ENCODE data around the gene MACF1. TPM values are rescaled to one million over a fixed set of nuclear protein-coding genes. Genes with fewer than 3 reads are reported as not detected.

MACF1 gene
- total RNA-seq, 1 experiment from 2014 or later = 189 TPM

DNA sequence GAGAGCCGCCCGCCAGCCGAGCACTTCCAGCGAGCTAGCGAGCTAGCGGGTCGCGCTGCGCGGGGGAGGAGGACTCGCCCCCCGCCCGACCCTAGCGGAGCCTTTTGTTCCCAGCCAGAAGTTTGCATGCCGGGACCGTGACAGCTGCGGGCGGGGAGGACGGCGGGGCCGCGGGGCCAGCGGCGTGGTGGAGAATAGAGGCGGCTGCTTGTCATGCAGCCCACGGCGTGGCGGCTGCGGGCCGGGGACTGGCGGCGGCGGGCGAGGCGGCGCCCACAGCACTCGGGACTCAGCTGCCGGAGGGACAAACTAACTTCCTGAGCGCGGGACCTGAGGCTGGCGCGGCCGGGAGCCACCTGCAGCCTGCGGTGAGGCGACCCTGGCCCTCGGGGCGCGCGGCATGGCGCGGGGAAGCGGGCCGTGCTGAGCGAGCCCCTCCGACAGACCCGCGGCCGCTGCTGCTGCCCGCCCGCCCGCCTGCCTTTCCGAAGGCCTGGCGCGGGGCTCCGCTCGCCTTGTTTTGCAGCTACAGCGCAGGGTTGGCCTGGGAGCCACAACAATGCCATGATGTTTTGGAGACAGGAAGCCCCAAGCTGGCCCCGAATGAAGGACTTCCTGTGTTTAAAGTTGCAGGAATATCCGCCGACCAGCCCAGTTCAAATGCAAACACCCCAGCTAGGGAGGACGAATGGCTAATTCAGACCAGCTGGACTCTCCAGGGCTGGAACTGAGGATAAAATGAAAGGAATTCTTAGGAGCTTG, 204.7 kb downstream of the MACF1 start:
- Histone ChIP-seq H3K4me2 (peak overlapping the region; percentile 99), H3K9me3 (ENCODE audit: insufficient read depth, low read depth) (no peaks in the 10 kb centered on the region), H3K36me3 (ENCODE audit: low read depth) (peaks cover 7% of the 10 kb centered on the region; the same call in 1 of the 2 replicates), H3K27me3 (ENCODE audit: insufficient read depth, low read depth) (no peaks in the 10 kb centered on the region), H3K4me1 (replicated peaks; ENCODE audit: insufficient read depth) (peaks cover 60% of the 10 kb centered on the region), H4K20me1 (ENCODE audit: insufficient read depth) (peaks cover 14% of the 10 kb centered on the region), H3K4me3 (peak overlapping the region; percentile 97), H3K9me2 (ENCODE audit: insufficient read depth) (no peaks in the 10 kb centered on the region), H3F3A (ENCODE audit: insufficient read depth, low read depth) (peaks cover 23% of the 10 kb centered on the region), H3K27ac (peak overlapping the region; percentile 24; the same call in 1 of the 2 replicates), H2AFZ (peak overlapping the region; percentile 81), H3K79me2 (ENCODE audit: low read depth) (peaks cover 41% of the 10 kb centered on the region)
- no TSS peak for BruUV-seq (replicated peaks)
- intact Hi-C loops (cut with micrococcal nuclease; ENCODE audit: unreplicated experiment) = no loop called here
- TF ChIP-seq EZH2 (IDR thresholded peaks at IDR 0.05; ENCODE audit: low read depth) = no peak
- TF ChIP-seq, protein P1, sequence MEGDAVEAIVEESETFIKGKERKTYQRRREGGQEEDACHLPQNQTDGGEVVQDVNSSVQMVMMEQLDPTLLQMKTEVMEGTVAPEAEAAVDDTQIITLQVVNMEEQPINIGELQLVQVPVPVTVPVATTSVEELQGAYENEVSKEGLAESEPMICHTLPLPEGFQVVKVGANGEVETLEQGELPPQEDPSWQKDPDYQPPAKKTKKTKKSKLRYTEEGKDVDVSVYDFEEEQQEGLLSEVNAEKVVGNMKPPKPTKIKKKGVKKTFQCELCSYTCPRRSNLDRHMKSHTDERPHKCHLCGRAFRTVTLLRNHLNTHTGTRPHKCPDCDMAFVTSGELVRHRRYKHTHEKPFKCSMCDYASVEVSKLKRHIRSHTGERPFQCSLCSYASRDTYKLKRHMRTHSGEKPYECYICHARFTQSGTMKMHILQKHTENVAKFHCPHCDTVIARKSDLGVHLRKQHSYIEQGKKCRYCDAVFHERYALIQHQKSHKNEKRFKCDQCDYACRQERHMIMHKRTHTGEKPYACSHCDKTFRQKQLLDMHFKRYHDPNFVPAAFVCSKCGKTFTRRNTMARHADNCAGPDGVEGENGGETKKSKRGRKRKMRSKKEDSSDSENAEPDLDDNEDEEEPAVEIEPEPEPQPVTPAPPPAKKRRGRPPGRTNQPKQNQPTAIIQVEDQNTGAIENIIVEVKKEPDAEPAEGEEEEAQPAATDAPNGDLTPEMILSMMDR (conservative IDR thresholded peaks at IDR 0.05) = no peak
- peak in 1 of 2 experiments; percentile 46 for DNase-seq
- ChIA-PET CTCF (interaction anchor here (2.3 to 3.4 kb wide), 4 partner anchors 10 to 217 kb away, joined by 10 to 22 read pairs (median 16); no protein-coding TSS in a partner anchor), POLR2A (ENCODE audit: unreplicated experiment) (interaction anchor here (0.6 to 0.7 kb wide), 2 partner anchors 443 to 1328 kb away, joined by 3 to 4 read pairs; no protein-coding TSS in a partner anchor)

DNA sequence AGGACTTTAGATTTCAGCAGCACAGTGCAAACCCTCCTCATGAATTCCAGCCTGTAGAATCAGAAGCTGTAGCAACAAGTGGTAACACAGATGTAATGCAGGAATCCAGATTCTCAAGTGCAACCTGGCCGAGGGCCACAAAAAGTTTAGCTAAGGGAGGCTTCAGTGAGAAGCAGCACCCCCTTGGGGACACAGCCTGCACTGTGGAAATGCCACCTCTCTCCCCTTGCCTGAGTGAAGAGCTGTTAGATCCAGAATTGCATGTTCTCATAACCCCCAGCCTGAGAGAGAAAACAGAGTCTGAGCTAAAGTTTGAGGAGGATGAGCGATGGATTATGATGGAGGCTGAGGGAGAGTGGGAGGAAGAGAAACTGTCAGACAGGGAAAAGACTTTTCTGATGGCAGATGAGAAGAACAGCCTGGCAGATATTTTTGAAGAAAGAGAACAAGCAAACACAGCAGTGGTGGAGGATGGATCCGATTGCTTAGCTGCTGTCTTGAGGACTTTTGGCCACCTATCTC, 206.5 kb downstream of the MACF1 start:
- DNase-seq = peak; percentile 86
- no peak overlapping the region for H2AFZ ChIP-seq
- no peaks in the 10 kb centered on the region for H3K9me3 ChIP-seq (ENCODE audit: insufficient read depth, low read depth)
- ChIA-PET POLR2A (ENCODE audit: unreplicated experiment) (interaction anchor here (0.6 to 0.9 kb wide), 11 partner anchors 9 to 566 kb away, joined by 3 to 16 read pairs (median 6); partner anchors contain the start of gene PPIE), CTCF (interaction anchor here (0.5 to 3.4 kb wide), 20 partner anchors 8 to 447 kb away, joined by 3 to 22 read pairs (median 6); no protein-coding TSS in a partner anchor)
- no peaks in the 10 kb centered on the region for H3K27me3 ChIP-seq (ENCODE audit: insufficient read depth, low read depth)
- peaks cover 63% of the 10 kb centered on the region for H3K4me1 ChIP-seq (replicated peaks; ENCODE audit: insufficient read depth)
- intact Hi-C loops (cut with micrococcal nuclease; ENCODE audit: unreplicated experiment) = loop anchor here (1.0 to 10.0 kb wide), 5 partner anchors 24 to 308 kb away; no protein-coding TSS in a partner anchor
- peak overlapping the region; percentile 99 for H3K4me2 ChIP-seq
- no peak overlapping the region for H3K27ac ChIP-seq
- H3K79me2 ChIP-seq (ENCODE audit: low read depth) = peaks cover 55% of the 10 kb centered on the region
- H4K20me1 ChIP-seq (ENCODE audit: insufficient read depth) = peaks cover 14% of the 10 kb centered on the region
- H3K9me2 ChIP-seq (ENCODE audit: insufficient read depth) = no peaks in the 10 kb centered on the region
- peaks cover 7% of the 10 kb centered on the region; the same call in 1 of the 2 replicates for H3K36me3 ChIP-seq (ENCODE audit: low read depth)
- H3K4me3 ChIP-seq = peak overlapping the region; percentile 97
- H3F3A ChIP-seq (ENCODE audit: insufficient read depth, low read depth) = peaks cover 19% of the 10 kb centered on the region
- TF ChIP-seq, protein P1 (conservative IDR thresholded peaks at IDR 0.05) = peak; percentile 81
- no peak for TF ChIP-seq EZH2 (IDR thresholded peaks at IDR 0.05; ENCODE audit: low read depth)
- no TSS peak for BruUV-seq (replicated peaks)

All from PC-9 (cell line).